Measurements from ENCODE around the gene NXPE3. TPM values are rescaled to one million over a fixed set of nuclear protein-coding genes. Genes with fewer than 3 reads are reported as not detected.

The NXPE3 gene
- total RNA-seq (2022; extraction: Qiagen RNA extraction; ENCODE audit: low read depth): 18.9 to 24.6 TPM (median 23.5 TPM) in 5 replicates

DNA sequence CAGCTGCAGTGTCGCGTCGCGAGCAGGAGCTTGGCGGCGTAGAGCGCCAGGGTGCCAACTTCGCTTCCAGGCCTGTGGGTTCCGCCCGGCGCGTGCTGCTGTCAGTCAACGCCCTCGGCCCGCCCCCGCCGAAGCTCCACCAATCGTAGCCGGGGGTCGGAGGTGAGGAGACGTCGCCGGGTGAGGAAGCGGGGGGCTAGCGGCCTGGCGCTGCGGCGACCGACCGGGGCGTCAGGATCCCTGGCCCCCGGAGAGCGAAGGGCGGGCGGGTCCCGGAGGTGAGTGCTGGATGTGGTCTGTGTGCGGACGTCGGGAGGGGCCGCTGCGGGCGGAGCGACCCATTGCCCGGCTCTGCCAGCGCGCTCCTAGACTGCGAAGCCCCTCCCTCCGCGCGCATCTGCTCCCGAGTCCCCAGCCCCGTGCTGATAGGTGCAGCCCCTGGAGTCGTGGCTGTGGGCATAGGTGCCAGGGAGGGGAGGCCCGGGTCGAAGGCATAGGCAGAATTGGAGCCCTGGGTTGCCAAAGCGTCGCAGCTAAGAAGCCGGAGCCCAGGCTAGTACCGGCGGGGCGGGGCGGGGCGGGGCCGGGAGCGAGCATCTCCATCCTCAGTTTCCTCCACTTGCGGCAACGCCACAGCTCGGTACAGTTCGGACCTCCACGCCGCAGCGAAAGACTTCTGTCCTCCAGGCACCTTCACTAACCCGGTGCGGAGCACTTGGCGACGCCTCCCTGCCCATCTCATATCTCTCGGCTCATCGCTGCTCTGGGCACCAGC, at the start of gene NXPE3:
TSS of gene NXPE3 (plus strand) at position 165 of the 775 bp plus-strand sequence. CDS start 6,386 bp downstream, outside the sequence.

DNA sequence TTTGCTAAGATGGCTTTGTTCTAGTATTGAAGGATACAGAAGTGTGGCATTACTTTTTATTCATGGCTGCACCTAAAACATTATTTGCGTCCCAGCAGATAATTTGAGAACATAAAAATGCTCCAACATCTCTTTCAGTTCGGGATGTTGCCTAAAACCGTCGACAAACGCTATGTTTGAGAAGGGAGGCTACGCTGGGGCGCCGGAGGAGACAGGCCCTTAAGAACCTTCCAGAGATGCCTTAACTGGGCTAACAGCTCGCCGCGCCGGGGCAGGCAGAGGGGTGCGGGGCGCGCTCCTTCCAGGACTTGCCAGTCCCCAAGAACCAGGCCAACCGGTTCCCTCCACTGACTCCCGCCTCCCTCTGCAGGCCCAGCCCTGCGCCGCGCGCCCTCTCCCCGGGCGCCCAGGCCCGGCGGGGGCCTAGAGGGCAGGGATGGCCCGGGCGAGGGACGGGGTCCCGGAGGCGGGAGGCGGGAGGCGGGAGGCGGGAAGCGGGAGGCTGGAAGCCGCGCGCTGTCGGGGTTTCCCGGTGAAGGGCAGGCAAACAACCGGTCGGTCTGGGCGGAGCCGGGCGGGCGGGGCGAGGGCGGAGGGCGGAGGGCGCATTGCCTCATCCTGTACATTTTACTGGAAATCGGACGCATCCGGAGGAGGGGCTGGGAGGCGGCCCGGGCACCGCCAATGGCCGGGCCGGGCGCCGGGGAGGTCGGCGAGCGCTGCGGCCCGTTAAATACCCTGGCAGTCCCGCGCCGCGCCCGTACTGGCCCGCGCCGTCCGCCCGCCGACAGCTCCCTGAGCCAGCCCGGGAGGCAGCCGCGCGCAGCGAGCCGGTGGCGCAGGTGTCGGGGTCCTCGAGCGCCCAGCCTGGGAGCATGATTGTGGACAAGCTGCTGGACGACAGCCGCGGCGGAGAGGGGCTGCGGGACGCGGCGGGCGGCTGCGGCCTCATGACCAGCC, 70.0 kb downstream of the NXPE3 start, which contains the start of gene NFKBIZ:
TSS of gene NFKBIZ (plus strand) at position 761 of the 960 bp plus-strand sequence. CDS start at position 876, 115 bp downstream.

Other genes starting within 250 kb of the NXPE3 start
- gene TRMT10C, start 217.3 kb upstream of the NXPE3 start, total RNA-seq (2022; extraction: Qiagen RNA extraction; ENCODE audit: low read depth): 18.7 to 44.6 TPM (median 33.3 TPM) in 5 replicates
- 90.8 to 147 TPM (median 107 TPM) in 5 replicates for gene PCNP, start 205.0 kb upstream of the NXPE3 start, total RNA-seq (2022; extraction: Qiagen RNA extraction; ENCODE audit: low read depth)
- gene ZBTB11, start 102.1 kb upstream of the NXPE3 start, total RNA-seq (2022; extraction: Qiagen RNA extraction; ENCODE audit: low read depth): 7.8 to 11.5 TPM (median 9.5 TPM) in 5 replicates
- 1,523 to 2,271 TPM (median 1,664 TPM) in 5 replicates for gene RPL24, start 92.5 kb upstream of the NXPE3 start, total RNA-seq (2022; extraction: Qiagen RNA extraction; ENCODE audit: low read depth)
- 2.8 to 6.6 TPM (median 5.9 TPM) in 5 replicates for gene CEP97, start 54.6 kb upstream of the NXPE3 start, total RNA-seq (2022; extraction: Qiagen RNA extraction; ENCODE audit: low read depth)
- 6.7 to 8.9 TPM (median 8.4 TPM) in 5 replicates for gene NFKBIZ, start 70.3 kb downstream of the NXPE3 start, total RNA-seq (2022; extraction: Qiagen RNA extraction; ENCODE audit: low read depth)